A673 (cell line): ENCODE results near the gene TBC1D9B. TPM values are rescaled to one million over a fixed set of nuclear protein-coding genes. Genes with fewer than 3 reads are reported as not detected.

Experiments used
- BruUV-seq: library from RNA; stranded (reverse); fragments of 400-500 nt; replicated peaks from 2 replicates; lab custom pipeline; 2021; lab: Mats Ljungman, UMichigan
- CTCF ChIA-PET: fragments of 300-600 bp; sonication (Branson Sonifier 250); formaldehyde crosslinking; loops from one replicate; lab custom pipeline; 2022; ENCODE audit warnings: antibody characterized with exemption; lab: Charles Lee
- POLR2A ChIA-PET: fragments of 300-600 bp; sonication (Branson Sonifier 250); formaldehyde crosslinking; loops from one replicate; lab custom pipeline; 2022; ENCODE audit warnings: antibody characterized with exemption; ENCODE audit not compliant: low non-redundant PET; lab: Charles Lee
- DNase-seq: peaks from one replicate; pipeline ENCODE4 v3.0.0-alpha.2; 2015; ENCODE audit warnings: low spot score
- H3K27ac ChIP-seq: fragments of 200-600 bp; sonication (generic); 2 replicates; pipeline ENCODE4 v1.5.1; 2016; ENCODE audit warnings: mixed run types, low read depth, mild to moderate bottlenecking, mixed read lengths, antibody characterized with exemption, low read length; ENCODE audit not compliant: poor library complexity, severe bottlenecking
- H3K27me3 ChIP-seq: fragments of 200-600 bp; sonication (generic); replicated peaks from 2 replicates; pipeline ENCODE4 v1.6.1; 2017; ENCODE audit warnings: mixed run types, low read depth, mild to moderate bottlenecking, mixed read lengths, antibody characterized with exemption, low read length; ENCODE audit not compliant: insufficient read depth, poor library complexity
- H3K36me3 ChIP-seq: fragments of 200-600 bp; sonication (generic); 2 replicates; pipeline ENCODE4 v1.6.1; 2016; ENCODE audit warnings: mixed run types, mild to moderate bottlenecking, mixed read lengths, antibody characterized with exemption, low read length; ENCODE audit not compliant: insufficient read depth, poor library complexity, severe bottlenecking
- H3K4me1 ChIP-seq: fragments of 200-600 bp; sonication (generic); 2 replicates; pipeline ENCODE4 v1.6.1; 2017; ENCODE audit warnings: mixed run types, mild to moderate bottlenecking, mixed read lengths, antibody characterized with exemption, low read length; ENCODE audit not compliant: insufficient read depth, poor library complexity, severe bottlenecking
- H3K4me3 ChIP-seq: fragments of 200-600 bp; sonication (generic); 2 replicates; pipeline ENCODE4 v1.5.1; 2016; ENCODE audit warnings: low read depth, mixed run types, mild to moderate bottlenecking, mixed read lengths, low read length; ENCODE audit not compliant: poor library complexity, severe bottlenecking
- H3K9me3 ChIP-seq: fragments of 200-600 bp; sonication (generic); 2 replicates; pipeline ENCODE4 v1.6.1; 2016; ENCODE audit warnings: mixed run types, low read depth, mild to moderate bottlenecking, mixed read lengths, antibody characterized with exemption, low read length; ENCODE audit not compliant: poor library complexity, severe bottlenecking
- EZH2 ChIP-seq: fragments of 200-600 bp; sonication (generic); IDR thresholded peaks from 2 replicates; pipeline ENCODE4 v1.6.1; 2017; ENCODE audit warnings: borderline replicate concordance, low read depth, mild to moderate bottlenecking, mixed read lengths, antibody characterized with exemption, low read length; ENCODE audit not compliant: poor library complexity, severe bottlenecking
- intact Hi-C: fragments of 100-400 bp; cut with micrococcal nuclease; formaldehyde crosslinking; loops from one replicate; pipeline ENCODE4 v1.10.0; 2022; ENCODE audit not compliant: unreplicated experiment
- total RNA-seq: library from RNA; stranded (reverse); gene quantifications from 2 replicates; pipeline ENCODE4 v1.2.3, GENCODE V29; 2021
- TF ChIP-seq, protein P1 (sequence below): fragments of 300-800, 200-600 bp; sonication (generic); conservative IDR thresholded peaks from 2 replicates; pipeline ENCODE4 v1.5.1; 2017; ENCODE audit warnings: low read depth, mild to moderate bottlenecking, antibody characterized with exemption, low read length, moderate library complexity, mixed read lengths

Gene TBC1D9B
- total RNA-seq, 1 experiment from 2014 or later = 68.2 TPM

DNA sequence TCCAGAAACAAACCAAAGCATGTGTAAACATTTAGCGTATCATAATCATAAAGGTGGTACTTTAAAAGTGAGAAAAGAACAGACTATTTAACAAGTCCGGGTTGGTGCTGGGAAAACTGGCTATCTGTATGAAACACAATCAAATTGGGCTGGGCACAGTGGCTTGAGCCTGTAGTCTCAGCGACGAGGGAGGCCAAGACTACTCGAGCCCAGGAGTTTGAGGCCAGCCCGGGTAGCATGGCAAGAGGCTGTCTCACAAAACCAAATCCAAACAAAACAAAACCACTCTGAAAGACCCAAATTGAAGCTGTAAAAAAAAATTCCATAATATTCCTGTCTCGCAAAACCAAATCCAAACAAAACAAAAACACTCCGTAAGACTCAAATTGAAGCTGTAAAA is 53.3 kb downstream of the TBC1D9B start:
- TF ChIP-seq, protein P1, sequence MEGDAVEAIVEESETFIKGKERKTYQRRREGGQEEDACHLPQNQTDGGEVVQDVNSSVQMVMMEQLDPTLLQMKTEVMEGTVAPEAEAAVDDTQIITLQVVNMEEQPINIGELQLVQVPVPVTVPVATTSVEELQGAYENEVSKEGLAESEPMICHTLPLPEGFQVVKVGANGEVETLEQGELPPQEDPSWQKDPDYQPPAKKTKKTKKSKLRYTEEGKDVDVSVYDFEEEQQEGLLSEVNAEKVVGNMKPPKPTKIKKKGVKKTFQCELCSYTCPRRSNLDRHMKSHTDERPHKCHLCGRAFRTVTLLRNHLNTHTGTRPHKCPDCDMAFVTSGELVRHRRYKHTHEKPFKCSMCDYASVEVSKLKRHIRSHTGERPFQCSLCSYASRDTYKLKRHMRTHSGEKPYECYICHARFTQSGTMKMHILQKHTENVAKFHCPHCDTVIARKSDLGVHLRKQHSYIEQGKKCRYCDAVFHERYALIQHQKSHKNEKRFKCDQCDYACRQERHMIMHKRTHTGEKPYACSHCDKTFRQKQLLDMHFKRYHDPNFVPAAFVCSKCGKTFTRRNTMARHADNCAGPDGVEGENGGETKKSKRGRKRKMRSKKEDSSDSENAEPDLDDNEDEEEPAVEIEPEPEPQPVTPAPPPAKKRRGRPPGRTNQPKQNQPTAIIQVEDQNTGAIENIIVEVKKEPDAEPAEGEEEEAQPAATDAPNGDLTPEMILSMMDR = no peak
- no peak for TF ChIP-seq EZH2
- POLR2A ChIA-PET = no interaction called here
- intact Hi-C loops = no loop called here

DNA sequence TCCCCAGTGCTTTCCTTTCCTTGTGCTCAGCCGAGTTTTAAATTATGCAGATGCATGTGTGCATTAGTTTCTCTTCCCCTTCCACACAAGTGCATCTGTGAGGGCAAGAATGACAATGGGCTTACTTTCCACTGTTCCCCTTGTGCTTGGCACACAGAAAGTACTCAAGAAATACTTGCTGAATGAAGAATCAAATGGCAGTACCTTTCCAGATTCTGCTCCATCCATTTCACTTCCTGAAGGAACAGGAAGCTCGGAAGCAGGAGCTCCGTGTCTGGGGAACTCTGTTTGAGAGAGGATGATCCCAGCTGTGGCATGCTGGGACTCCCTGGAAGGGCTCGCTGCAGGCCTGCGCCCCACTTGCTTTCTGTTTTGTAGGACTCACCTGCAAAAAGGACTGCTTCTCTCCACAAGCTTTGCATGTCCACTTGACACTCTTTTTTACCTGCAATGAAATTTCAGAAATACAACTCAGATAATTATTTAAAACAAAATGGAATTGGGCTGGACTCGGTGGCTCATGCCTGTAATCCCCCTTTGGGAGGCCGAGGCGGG is 54.6 kb downstream of the TBC1D9B start:
- Histone ChIP-seq H3K9me3 (no peaks in the 10 kb centered on the region), H3K27me3 (no peaks in the 10 kb centered on the region), H3K4me1 (no peaks in the 10 kb centered on the region), H3K36me3 (peaks cover 19% of the 10 kb centered on the region), H3K27ac (no peak overlapping the region), H3K4me3 (no peak overlapping the region)
- ChIA-PET POLR2A (no interaction called here), CTCF (no interaction called here)
- intact Hi-C loops = no loop called here
- DNase-seq = no peak
- no TSS peak for BruUV-seq
- TF ChIP-seq, protein P1 = no peak
- no peak for TF ChIP-seq EZH2

More for the DNA sequence above, 53.3 kb downstream of the TBC1D9B start:
- DNase-seq = no peak
- Histone ChIP-seq H3K27me3 (no peaks in the 10 kb centered on the region), H3K36me3 (peaks cover 13% of the 10 kb centered on the region), H3K9me3 (no peaks in the 10 kb centered on the region), H3K4me3 (no peak overlapping the region), H3K4me1 (no peaks in the 10 kb centered on the region), H3K27ac (no peak overlapping the region)
- CTCF ChIA-PET = no interaction called here
- BruUV-seq = no TSS peak

GRCh38 chr5:179841621-179842020 is 66.1 kb downstream of the TBC1D9B start:
- intact Hi-C loops = no loop called here
- H3K27me3 ChIP-seq = no peaks in the 10 kb centered on the region
- H3K4me1 ChIP-seq = no peaks in the 10 kb centered on the region
- peaks cover 15% of the 10 kb centered on the region for H3K36me3 ChIP-seq
- POLR2A ChIA-PET = interaction anchor here (0.6 kb wide), 1 partner anchor 61 kb away, joined by 3 read pairs; no protein-coding TSS in a partner anchor
- no peak overlapping the region for H3K4me3 ChIP-seq
- H3K27ac ChIP-seq = no peak overlapping the region
- CTCF ChIA-PET = no interaction called here
- no peak for TF ChIP-seq EZH2
- TF ChIP-seq, protein P1 = no peak
- H3K9me3 ChIP-seq = no peaks in the 10 kb centered on the region
- no TSS peak for BruUV-seq
- DNase-seq = no peak
